HG03175 (cell line): Measurements from ENCODE around the gene SLC9A1.
A peak's percentile ranks its signal among the peaks of the same experiment; 100 is the strongest.
"Not testable (repeated sequence)": the region's sequence is repeated elsewhere in the genome, so short reads cannot be mapped to it uniquely, and the experiment has no call there.

ENCODE experiments used
- ATAC-seq: cut with Tn5 transposase; IDR thresholded peaks from one replicate; pipeline ENCODE4 v1.9.1; 2021; ENCODE audit warnings: mild to moderate bottlenecking, moderate library complexity; ENCODE audit not compliant: unreplicated experiment

Gene SLC9A1

DNA sequence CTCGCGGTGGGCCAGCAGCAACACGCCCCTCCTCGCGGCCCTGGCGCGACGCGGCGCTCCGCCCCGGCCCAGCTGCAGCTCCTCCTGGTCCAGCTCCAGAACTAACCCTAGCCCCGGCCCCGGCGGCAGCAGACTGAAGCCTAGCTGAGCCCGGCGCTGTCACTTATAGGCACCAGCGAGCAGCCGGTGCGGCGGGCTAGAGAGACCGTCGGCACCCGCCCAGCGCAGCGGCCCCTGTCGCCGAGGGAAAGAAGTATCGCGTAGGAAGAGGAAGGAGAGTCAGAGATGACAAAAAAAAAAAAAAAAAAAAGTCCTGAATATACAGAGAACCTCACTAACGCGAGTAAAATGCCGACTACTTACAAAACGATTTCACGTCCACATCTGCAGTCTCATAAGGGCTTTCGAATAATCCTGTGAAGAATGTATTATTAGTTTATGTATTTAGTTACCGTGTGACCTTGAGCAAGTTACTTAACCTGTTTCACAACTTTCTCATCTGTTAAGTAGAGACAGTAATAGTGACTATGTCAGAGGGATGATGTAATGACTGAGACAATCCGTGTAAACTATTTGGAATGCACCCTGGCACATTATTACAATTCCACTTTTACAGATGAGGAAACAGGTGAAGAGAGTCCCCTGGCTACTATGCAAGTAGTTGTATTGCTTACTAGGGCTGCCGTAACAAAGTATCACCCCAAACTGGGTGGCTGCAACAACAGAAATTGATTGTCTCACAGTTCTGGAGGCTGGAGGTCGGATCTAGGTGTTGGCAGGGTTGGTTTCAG lies at the start of gene SLC9A1:
Gene SLC9A1, minus strand, starts transcription at position 135 of the 791 bp plus-strand sequence. CDS start 791 bp downstream, outside the sequence.
- peak; percentile 85 for ATAC-seq

- no peak for ATAC-seq
Measured at GRCh38 chr1:27203946-27204345, 49.0 kb upstream of the SLC9A1 start.

- no peak for ATAC-seq
Measured at GRCh38 chr1:27201295-27201694, 46.4 kb upstream of the SLC9A1 start.

DNA sequence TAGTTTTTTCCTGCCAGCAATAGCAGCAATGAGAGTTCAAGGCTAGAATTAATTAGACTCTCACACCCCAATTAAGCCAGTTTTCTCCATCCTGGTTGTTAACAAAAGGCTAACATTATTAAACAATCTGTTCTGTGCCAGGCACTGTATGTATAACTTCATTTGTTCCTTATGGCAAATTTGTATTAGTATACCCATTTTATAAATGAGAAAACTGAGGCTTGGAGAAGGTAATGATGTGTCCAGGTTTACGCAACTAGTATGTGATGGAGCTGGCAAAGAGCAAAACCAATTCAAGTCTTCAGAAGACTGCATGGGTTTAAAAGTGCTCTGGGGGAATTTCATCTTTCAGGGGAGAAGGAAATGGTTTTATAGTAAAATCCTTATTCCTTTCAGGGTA lies 38.3 kb upstream of the SLC9A1 start:
- no peak for ATAC-seq

GRCh38 chr1:27192039-27192529 lies 37.2 kb upstream of the SLC9A1 start:
- no peak for ATAC-seq

DNA sequence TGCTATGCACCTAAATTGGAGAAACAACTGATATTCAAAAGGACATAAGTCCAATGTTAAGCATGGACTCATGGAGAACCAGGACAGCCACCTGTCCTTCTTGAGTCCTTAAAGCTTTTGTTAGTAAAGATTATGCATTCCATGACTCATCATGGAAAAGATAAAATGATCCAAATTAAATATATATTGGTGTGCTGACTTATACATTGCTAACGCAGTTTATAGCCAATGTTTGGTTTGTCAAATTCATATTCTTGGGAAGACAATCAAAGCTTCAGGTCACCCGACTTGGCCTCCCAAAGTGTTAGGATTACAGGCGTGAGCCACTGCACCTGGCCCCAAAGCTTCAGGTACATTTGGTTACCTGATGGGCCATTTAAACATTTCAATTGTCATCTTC lies 29.7 kb upstream of the SLC9A1 start:
- ATAC-seq = not testable (repeated sequence)

- no peak for ATAC-seq
Measured at GRCh38 chr1:27179979-27180378, 25.1 kb upstream of the SLC9A1 start.

GRCh38 chr1:27179379-27179778 lies 24.5 kb upstream of the SLC9A1 start:
- ATAC-seq = no peak

DNA sequence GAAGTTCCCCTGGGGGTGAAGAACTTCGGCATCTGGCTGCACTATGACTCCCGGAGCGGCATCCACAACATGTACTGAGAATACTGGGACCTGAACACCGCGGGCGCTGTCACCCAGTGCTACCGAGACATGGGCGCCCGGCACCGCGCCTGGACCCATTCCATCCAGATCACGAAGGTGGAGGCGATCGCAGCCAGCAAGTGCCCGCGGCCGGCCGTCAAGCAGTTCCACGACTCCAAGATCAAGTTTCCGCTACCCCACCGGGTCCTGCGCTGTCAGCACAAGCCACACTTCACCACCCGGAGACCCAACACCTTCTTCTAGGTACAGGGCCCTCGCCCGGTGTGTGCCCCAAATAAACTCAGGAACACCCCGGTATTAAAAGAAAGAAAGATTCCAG lies 22.0 kb upstream of the SLC9A1 start:
- ATAC-seq = no peak

DNA sequence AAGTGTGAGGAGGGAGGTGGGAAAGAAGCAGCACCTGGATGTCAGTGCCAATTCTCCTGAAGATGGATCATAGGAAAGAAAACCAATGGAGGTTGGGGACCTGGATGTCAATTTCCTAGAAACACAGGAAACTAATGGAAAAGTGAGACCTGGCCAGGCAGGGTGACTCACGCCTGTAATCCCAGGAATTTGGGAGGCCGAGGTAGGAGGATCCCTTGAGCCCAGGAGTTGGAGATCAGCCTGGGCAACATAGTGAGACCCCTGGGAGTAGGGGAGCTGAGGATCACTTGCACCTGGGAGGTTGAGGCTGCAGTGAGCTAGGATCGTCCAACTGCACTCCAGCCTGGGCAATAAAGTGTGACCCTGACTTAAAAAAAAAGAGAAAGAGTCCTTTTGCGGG lies 21.4 kb upstream of the SLC9A1 start:
- no peak for ATAC-seq

DNA sequence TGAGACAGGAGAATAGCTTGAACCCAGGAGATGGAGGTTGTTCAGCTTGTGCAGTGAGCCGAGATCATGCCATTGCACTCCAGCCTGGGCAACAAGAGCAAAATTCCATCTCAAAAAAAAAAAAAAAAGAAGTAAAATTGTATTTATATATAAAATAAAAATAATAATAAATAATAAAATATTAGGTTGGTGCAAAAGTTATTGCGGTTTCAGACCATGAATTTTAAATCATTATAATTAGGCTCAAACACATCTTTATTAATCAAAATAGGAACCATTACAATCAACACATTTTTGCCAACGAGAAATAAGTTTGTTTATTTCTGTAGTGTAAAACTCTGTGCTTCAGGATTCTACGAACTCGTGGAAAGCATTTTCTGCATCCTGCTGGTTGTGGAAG lies 18.1 kb upstream of the SLC9A1 start:
- not testable (repeated sequence) for ATAC-seq

- ATAC-seq = no peak
Measured at GRCh38 chr1:27166929-27167328, 12.0 kb upstream of the SLC9A1 start.

- ATAC-seq = no peak
Measured at GRCh38 chr1:27166351-27166802, 11.5 kb upstream of the SLC9A1 start.

DNA sequence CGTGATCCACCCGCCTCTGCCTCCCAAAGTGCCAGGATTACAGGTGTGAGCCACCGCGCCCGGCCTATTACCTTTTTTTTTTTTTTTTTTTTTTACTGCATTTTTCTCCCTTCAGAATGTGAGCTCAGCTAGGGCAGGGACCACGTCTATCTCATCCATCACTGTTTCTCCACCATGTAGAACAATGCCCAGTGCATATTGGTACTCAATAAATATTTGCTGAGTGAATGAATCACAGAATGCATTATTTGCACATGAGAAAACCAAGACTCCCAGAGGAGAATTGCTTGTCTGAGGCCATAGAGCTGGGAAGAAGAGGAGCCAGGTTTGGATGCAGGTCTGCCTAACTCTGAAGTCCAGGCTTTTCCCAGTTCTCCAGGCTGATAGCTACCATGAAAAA lies 8.2 kb upstream of the SLC9A1 start:
- no peak for ATAC-seq

DNA sequence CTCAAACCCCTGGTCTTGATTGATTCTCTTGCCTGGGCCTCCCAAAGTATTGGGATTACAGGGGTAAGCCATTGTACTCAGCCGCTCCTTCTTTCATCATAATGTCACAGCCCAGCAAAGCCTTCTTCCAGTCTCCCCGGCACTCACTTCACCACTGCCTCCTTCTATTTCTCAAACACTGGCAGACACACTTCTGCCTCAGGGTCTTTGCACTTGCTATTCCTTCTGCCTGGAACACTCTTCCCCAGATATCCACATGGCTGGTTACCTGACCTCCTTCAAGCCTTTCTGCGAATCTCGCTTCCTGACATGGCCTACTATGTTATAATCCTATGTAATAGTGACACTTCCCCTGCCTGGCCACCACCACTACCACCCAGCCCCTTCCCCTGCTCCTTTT lies 7.2 kb upstream of the SLC9A1 start:
- ATAC-seq = no peak

DNA sequence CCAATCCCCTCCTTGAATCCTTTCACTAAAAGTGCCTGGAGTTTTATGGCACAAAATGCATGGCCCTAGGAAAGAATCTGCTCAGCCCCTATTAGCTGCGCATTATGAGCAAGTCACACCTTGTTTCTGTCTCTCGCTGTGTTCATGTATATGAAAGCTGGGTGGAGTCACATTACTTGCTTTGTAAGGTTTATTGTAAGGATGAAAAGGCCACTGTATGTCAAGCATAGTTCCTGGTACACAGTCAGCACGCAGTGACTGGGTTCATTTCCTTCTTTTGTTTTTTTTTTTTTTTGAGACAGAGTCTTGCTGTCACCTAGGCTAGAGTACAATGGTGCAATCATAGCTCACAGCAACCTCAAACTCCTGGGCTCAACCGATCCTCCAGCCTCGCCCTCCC lies 6.7 kb upstream of the SLC9A1 start:
- ATAC-seq = no peak

DNA sequence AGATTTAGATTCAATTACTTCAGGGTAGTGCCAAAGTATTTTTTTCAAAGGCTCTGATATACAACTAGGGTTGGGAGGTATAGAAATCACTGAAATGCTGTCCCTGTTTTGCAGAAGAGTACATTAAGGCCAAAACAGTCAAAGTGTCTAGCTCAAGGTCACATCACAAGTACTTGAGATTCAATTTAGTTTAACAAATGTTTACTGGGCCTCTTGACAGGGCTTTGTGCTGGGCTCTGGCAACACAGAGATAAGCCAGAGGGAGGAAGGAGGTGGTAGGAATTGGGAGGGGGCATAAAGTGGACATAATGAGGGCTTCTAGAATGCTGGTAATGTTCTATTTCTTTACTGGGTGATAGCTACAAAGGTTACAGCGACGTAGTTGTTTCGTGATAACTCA lies 2.3 kb upstream of the SLC9A1 start:
- no peak for ATAC-seq

DNA sequence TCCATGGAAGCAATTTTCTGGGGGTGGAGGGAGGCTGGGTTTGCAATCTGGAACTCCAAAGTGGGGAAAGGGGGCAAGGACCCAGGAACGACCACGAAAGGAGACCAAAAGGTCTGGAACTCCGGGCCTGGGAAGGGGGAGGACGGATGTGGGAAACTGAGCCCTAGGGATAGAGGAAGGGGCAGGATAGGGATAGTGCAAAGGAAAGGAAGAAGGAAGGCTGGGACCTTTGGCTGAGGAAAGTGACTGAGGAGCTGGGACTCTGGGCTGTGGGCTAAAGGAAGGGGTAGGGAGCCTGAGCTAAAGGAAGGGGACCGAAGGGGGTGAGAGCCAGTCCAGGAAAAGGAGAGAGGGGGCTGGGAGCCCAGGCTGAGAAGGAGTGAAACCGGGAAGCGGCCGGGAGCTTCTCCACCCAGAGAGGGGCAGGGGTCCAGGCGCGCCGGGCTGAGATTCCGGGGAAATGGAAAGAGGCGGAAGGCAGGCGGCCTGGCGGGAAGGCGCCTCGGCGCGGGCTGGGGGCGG lies 395 bp downstream of the SLC9A1 start:
- ATAC-seq = peak; percentile 6

- no peak for ATAC-seq
Measured at GRCh38 chr1:27153927-27154358, 982 bp downstream of the SLC9A1 start.

DNA sequence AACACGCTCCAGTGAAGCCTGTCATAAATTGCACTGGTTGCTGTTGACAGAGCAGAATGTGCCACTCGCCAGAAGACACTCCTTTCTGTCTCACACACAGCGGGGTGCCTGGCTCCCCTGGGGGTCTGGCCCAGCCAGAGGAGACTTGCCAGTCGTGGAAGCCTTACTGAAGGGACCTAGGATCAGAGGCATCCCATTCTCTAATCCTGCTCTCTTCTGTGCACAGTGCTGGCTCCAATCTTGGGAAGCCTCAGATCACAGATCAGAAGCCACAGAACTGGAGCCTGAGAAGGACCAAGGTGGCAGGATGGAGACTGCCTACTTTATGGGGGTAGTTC lies 1.4 kb downstream of the SLC9A1 start:
- no peak for ATAC-seq

GRCh38 chr1:27152829-27153548 lies 1.9 kb downstream of the SLC9A1 start:
- no peak for ATAC-seq
